ENCODE results near the gene MAML1.

MAML1 gene

DNA sequence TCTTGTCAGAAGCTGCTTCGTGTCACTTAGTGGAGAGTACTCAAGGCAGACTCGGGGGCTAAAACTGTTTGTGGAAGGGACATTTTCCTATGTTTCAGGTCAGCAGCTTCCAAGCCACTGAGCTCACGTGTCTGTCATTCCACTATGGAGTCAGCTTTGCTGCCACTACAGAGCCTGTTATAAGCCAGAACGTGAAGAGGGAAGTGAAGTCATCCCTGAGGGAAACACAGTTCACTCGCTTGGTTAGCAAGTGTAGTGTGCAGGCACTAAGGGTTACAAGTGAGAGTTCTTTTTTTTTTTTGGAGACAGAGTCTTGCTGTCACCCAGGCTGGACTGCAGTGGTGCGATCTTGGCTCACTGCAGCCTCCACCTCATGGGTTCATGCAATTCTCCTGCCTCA, 36.6 kb downstream of the MAML1 start:
- H3K4me1 ChIP-seq (ENCODE audit: control insufficient read depth, insufficient read depth, low read length, poor library complexity, severe bottlenecking), result peaks cover 30% of the 10 kb centered on the region
- H3K4me3 ChIP-seq (ENCODE audit: extremely low read depth, insufficient read depth, low read length, poor library complexity, severe bottlenecking), result no peak overlapping the region
- 96 to 97% methylated on average over 4 to 5 of the region's 6 CpGs for WGBS, 2 experiments (ENCODE audit: insufficient coverage in 2 of 2)
- H3K36me3 ChIP-seq (ENCODE audit: control insufficient read depth, insufficient read depth, low read length), result peaks cover 84% of the 10 kb centered on the region
- H3K27ac ChIP-seq (ENCODE audit: low read depth, low read length, severe bottlenecking), result no peak overlapping the region
- H3K9me3 ChIP-seq (ENCODE audit: control insufficient read depth, low read length), result no peaks in the 10 kb centered on the region

DNA sequence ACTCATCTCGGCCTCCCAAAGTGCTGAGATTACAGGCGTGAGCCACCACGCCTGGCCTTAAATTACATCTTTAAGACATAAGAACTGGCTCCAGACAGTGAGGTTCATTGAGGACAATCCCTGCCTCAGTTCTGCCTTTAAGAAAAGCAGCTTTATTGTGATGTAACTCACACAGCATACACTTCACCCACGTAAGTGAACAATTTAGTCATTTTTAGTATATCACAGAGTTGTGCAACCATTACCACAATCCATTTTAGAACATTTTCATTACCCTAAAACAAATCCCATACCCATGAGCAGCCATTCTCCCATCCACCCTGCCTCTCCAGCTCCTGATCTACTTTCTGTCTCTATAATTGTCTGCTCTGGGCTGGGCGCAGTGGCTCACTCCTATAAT, 37.2 kb downstream of the MAML1 start:
- Histone ChIP-seq H3K36me3 (ENCODE audit: control insufficient read depth, insufficient read depth, low read length) (peaks cover 89% of the 10 kb centered on the region), H3K4me3 (ENCODE audit: extremely low read depth, insufficient read depth, low read length, poor library complexity, severe bottlenecking) (no peak overlapping the region)
- 89 to 95% methylated on average over 5 of the region's 5 CpGs for WGBS, 2 experiments (ENCODE audit: insufficient coverage in 2 of 2)

DNA sequence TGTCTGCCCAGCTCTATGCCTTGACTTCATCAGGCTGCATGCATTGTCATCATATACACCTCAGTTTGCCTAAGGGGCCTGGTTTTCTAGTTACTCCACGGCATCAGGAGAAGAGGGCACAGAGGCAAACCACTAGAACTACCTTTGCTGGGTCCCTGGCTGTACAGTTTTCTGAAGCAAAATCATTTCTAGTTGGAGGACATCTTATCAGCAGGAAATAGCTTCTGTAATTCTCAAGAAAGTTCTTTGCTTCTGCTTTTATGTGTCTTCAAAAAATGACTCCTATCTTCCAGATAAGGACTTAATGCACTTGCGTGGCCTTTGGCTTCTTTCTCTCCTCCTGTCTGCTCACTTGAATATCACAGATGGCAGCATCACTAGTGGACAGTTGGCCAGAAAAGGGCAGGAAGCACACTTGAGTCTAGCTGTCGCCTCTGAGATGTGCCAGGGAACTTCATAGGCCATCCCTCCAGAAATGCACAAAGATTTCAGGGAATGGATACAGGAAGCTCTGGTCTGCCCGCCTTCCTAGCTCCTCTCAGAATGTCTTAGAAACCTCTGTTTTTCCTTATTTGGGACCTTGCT, 38.8 kb downstream of the MAML1 start:
- peaks cover 98% of the 10 kb centered on the region for H3K36me3 ChIP-seq (ENCODE audit: control insufficient read depth, insufficient read depth, low read length)

More for the DNA sequence above, 37.2 kb downstream of the MAML1 start:
- Histone ChIP-seq H3K9me3 (ENCODE audit: control insufficient read depth, low read length) (no peaks in the 10 kb centered on the region), H3K27ac (ENCODE audit: low read depth, low read length, severe bottlenecking) (no peak overlapping the region), H3K4me1 (ENCODE audit: control insufficient read depth, insufficient read depth, low read length, poor library complexity, severe bottlenecking) (peaks cover 27% of the 10 kb centered on the region)

DNA sequence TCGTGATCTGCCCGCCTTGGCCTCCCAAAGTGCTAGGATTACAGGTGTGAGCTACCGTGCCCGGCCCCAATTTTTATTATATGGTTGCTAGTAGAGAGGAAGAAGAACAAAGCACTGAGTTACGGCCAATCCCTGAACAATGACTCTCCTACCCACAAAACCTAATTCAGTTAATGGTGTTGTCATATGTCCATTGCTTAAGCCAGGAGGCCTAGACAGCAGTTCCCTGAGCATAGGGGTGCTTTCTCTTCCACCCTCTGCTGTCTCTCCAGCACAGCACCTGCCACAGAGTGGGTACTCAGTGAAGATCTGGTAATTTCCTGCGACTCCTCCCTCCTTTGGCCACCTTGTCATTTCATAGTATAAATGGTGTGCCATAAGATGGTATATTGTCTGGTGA, 39.7 kb downstream of the MAML1 start:
- WGBS, 2 experiments (ENCODE audit: insufficient coverage in 2 of 2), result 94 to 100% methylated on average over 1 to 2 of the region's 6 CpGs
- H3K4me3 ChIP-seq (ENCODE audit: extremely low read depth, insufficient read depth, low read length, poor library complexity, severe bottlenecking), result no peak overlapping the region
- H3K4me1 ChIP-seq (ENCODE audit: control insufficient read depth, insufficient read depth, low read length, poor library complexity, severe bottlenecking), result peaks cover 2% of the 10 kb centered on the region
- peaks cover 97% of the 10 kb centered on the region for H3K36me3 ChIP-seq (ENCODE audit: control insufficient read depth, insufficient read depth, low read length)
- H3K27ac ChIP-seq (ENCODE audit: low read depth, low read length, severe bottlenecking), result no peak overlapping the region
- no peaks in the 10 kb centered on the region for H3K9me3 ChIP-seq (ENCODE audit: control insufficient read depth, low read length)

More for the DNA sequence above, 38.8 kb downstream of the MAML1 start:
- Histone ChIP-seq H3K4me1 (ENCODE audit: control insufficient read depth, insufficient read depth, low read length, poor library complexity, severe bottlenecking) (peaks cover 11% of the 10 kb centered on the region), H3K4me3 (ENCODE audit: extremely low read depth, insufficient read depth, low read length, poor library complexity, severe bottlenecking) (no peak overlapping the region), H3K27ac (ENCODE audit: low read depth, low read length, severe bottlenecking) (no peak overlapping the region), H3K9me3 (ENCODE audit: control insufficient read depth, low read length) (no peaks in the 10 kb centered on the region)
- 93 to 100% methylated on average over 4 of the region's 4 CpGs for WGBS, 2 experiments (ENCODE audit: insufficient coverage in 2 of 2)

DNA sequence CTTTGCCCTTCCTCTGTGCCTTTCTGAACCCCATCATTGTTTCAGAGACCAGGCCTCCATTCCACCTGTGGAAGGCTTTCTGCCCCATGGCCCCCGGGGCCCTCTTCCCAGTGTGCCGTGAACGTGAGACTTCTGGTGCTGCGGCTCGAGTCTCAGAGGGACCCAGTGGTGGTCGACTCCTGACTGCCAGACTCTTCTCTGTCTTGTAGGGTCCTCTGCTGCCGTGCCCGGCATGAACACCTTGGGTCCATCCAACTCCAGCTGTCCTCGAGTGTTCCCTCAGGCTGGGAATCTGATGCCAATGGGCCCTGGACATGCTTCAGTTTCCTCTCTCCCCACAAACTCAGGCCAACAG, 41.0 kb downstream of the MAML1 start:
- no peak overlapping the region for H3K4me3 ChIP-seq (ENCODE audit: extremely low read depth, insufficient read depth, low read length, poor library complexity, severe bottlenecking)
- H3K27ac ChIP-seq (ENCODE audit: low read depth, low read length, severe bottlenecking), result no peak overlapping the region
- peaks cover 2% of the 10 kb centered on the region for H3K4me1 ChIP-seq (ENCODE audit: control insufficient read depth, insufficient read depth, low read length, poor library complexity, severe bottlenecking)
- H3K36me3 ChIP-seq (ENCODE audit: control insufficient read depth, insufficient read depth, low read length), result peaks cover 97% of the 10 kb centered on the region
- 97 to 98% methylated on average over 9 of the region's 9 CpGs for WGBS, 2 experiments (ENCODE audit: insufficient coverage in 2 of 2)
- H3K9me3 ChIP-seq (ENCODE audit: control insufficient read depth, low read length), result no peaks in the 10 kb centered on the region

DNA sequence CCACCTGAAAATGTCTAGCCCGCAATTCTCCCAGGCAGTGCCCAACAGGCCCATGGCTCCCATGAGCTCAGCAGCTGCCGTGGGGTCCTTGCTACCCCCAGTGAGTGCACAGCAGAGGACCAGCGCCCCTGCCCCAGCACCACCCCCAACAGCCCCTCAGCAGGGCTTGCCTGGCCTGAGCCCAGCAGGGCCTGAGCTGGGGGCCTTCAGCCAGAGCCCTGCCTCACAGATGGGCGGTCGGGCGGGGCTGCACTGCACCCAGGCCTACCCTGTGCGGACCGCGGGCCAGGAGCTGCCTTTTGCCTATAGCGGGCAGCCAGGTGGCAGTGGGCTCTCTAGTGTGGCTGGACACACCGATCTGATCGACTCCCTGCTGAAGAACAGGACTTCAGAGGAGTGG, 41.8 kb downstream of the MAML1 start:
- Histone ChIP-seq H3K4me1 (ENCODE audit: control insufficient read depth, insufficient read depth, low read length, poor library complexity, severe bottlenecking) (peaks cover 2% of the 10 kb centered on the region), H3K36me3 (ENCODE audit: control insufficient read depth, insufficient read depth, low read length) (peaks cover 97% of the 10 kb centered on the region), H3K9me3 (ENCODE audit: control insufficient read depth, low read length) (no peaks in the 10 kb centered on the region), H3K27ac (ENCODE audit: low read depth, low read length, severe bottlenecking) (no peak overlapping the region), H3K4me3 (ENCODE audit: extremely low read depth, insufficient read depth, low read length, poor library complexity, severe bottlenecking) (no peak overlapping the region)
- WGBS, 2 experiments (ENCODE audit: insufficient coverage in 2 of 2), result 94 to 98% methylated on average over 10 to 11 of the region's 12 CpGs

DNA sequence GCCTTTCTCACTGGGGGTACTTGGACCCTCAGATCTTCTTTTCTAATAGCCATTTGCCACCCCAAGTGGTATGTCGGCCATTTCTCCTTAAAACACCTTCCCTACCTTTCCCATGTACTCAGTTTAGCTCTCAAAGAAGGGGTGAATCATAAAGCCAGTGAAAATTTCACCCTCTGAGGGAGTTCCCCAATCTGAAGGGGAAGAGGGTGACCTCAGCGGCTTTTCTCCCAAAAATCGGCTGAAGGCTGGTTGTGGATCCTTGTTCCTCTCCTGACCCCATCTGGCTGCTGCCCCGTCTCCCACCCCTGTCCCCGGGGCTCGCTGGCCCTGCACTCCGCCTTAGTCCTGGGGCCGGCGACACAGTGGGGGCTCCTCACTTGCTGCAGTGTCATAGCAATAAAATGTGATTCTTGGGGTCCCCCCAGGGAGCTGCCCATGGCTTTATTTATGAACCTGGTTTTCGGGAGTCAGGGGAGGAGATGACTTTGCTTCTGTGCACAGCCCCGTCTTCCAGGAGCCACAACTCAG, 43.9 kb downstream of the MAML1 start:
- Histone ChIP-seq H3K4me1 (ENCODE audit: control insufficient read depth, insufficient read depth, low read length, poor library complexity, severe bottlenecking) (peaks cover under 1% of the 10 kb centered on the region), H3K27ac (ENCODE audit: low read depth, low read length, severe bottlenecking) (no peak overlapping the region), H3K9me3 (ENCODE audit: control insufficient read depth, low read length) (no peaks in the 10 kb centered on the region), H3K4me3 (ENCODE audit: extremely low read depth, insufficient read depth, low read length, poor library complexity, severe bottlenecking) (no peak overlapping the region), H3K36me3 (ENCODE audit: control insufficient read depth, insufficient read depth, low read length) (peaks cover 96% of the 10 kb centered on the region)
- 97% methylated on average over 8 to 10 of the region's 11 CpGs for WGBS, 2 experiments (ENCODE audit: insufficient coverage in 2 of 2)

DNA sequence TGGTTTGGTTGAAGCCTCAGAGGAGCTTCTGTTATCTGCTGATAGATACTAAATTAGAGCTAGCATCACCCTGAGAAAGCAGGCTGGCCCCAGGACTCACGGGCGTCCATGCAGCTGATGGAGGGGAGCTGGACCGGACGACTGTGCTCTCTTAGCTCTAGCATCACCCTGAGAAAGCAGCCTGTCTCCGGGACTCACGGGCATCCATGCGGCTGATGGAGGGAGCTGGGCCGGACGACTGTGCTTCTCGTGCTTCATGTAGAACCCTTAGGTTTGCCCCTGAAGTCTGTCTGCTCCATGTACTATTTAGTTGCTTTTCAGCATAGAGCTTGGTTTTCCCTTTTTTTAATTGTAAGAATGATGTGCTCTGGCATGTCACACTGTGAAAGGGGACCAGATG, 44.8 kb downstream of the MAML1 start:
- Histone ChIP-seq H3K27ac (ENCODE audit: low read depth, low read length, severe bottlenecking) (no peak overlapping the region), H3K4me3 (ENCODE audit: extremely low read depth, insufficient read depth, low read length, poor library complexity, severe bottlenecking) (no peak overlapping the region), H3K36me3 (ENCODE audit: control insufficient read depth, insufficient read depth, low read length) (peaks cover 93% of the 10 kb centered on the region), H3K4me1 (ENCODE audit: control insufficient read depth, insufficient read depth, low read length, poor library complexity, severe bottlenecking) (no peaks in the 10 kb centered on the region), H3K9me3 (ENCODE audit: control insufficient read depth, low read length) (no peaks in the 10 kb centered on the region)
- WGBS, 2 experiments (ENCODE audit: insufficient coverage in 2 of 2), result 97% methylated on average over 10 of the region's 10 CpGs

DNA sequence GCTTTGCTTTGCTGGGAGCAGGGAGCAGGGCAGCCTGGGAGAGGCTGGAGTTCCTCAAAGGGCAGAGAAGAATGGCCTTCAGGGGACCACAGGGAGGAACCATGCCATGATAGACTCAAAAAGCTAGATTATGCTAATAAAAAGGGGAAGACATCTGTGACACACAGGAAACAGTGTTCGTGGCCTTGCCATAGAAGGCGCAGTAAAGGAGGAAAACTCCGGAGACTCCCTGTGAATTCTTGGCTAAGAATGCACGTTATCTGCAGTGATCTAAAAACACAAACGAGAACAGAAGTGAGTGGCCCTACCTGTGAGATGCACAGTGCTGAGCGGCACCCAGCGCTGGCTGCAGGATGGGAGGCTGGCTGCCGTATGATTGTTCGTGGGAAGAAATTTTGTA, 45.3 kb downstream of the MAML1 start:
- H3K4me3 ChIP-seq (ENCODE audit: extremely low read depth, insufficient read depth, low read length, poor library complexity, severe bottlenecking), result no peak overlapping the region
- H3K36me3 ChIP-seq (ENCODE audit: control insufficient read depth, insufficient read depth, low read length), result peaks cover 92% of the 10 kb centered on the region
- 94 to 97% methylated on average over 9 of the region's 9 CpGs for WGBS, 2 experiments (ENCODE audit: insufficient coverage in 2 of 2)
- no peaks in the 10 kb centered on the region for H3K4me1 ChIP-seq (ENCODE audit: control insufficient read depth, insufficient read depth, low read length, poor library complexity, severe bottlenecking)
- H3K9me3 ChIP-seq (ENCODE audit: control insufficient read depth, low read length), result no peaks in the 10 kb centered on the region
- H3K27ac ChIP-seq (ENCODE audit: low read depth, low read length, severe bottlenecking), result no peak overlapping the region

DNA sequence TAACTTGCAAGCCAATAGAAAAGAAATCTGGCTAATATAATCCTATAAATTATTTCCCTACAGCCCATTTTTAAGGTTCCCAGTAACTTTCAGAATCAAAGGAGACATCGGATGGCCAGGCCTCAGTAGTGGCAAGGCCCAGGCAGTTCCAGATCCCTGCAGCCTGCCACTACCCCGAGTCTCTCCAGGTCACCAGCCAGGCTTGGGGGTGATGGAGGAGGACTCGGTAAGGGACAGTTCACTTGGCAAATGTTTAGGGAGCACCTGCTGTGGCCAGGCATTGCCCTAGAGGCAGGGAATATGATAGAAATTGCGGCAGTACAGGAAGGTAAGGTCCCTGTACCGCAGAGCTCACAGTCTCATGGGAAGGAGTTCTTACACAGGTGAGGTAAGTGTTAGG, 46.0 kb downstream of the MAML1 start:
- Histone ChIP-seq H3K4me1 (ENCODE audit: control insufficient read depth, insufficient read depth, low read length, poor library complexity, severe bottlenecking) (no peaks in the 10 kb centered on the region), H3K27ac (ENCODE audit: low read depth, low read length, severe bottlenecking) (no peak overlapping the region), H3K9me3 (ENCODE audit: control insufficient read depth, low read length) (no peaks in the 10 kb centered on the region), H3K4me3 (ENCODE audit: extremely low read depth, insufficient read depth, low read length, poor library complexity, severe bottlenecking) (no peak overlapping the region), H3K36me3 (ENCODE audit: control insufficient read depth, insufficient read depth, low read length) (peaks cover 89% of the 10 kb centered on the region)
- 95 to 96% methylated on average over 4 to 5 of the region's 5 CpGs for WGBS, 2 experiments (ENCODE audit: insufficient coverage in 2 of 2)

DNA sequence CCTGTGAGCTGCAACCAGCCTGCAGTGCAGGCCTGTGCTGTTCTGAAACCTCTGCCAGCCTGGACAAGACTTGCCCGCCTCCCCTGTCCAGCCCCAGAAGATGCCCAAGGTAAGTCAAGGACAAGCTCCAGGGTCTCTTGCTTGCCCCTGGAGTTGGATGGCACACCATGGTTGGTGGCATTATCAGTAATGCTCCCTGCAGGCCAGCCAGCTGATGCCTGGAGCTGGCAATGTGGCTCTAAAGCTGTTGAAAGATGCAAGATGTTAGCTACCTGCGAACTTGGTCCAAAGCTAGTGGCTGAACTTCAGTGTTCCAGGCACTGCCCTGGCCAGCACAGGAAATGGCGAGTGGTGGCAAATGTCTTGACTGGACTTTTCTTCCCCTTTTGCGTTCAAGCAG, 47.2 kb downstream of the MAML1 start:
- Histone ChIP-seq H3K4me3 (ENCODE audit: extremely low read depth, insufficient read depth, low read length, poor library complexity, severe bottlenecking) (no peak overlapping the region), H3K4me1 (ENCODE audit: control insufficient read depth, insufficient read depth, low read length, poor library complexity, severe bottlenecking) (no peaks in the 10 kb centered on the region), H3K36me3 (ENCODE audit: control insufficient read depth, insufficient read depth, low read length) (peaks cover 77% of the 10 kb centered on the region), H3K9me3 (ENCODE audit: control insufficient read depth, low read length) (no peaks in the 10 kb centered on the region), H3K27ac (ENCODE audit: low read depth, low read length, severe bottlenecking) (no peak overlapping the region)
- 96 to 98% methylated on average over 4 of the region's 4 CpGs for WGBS, 2 experiments (ENCODE audit: insufficient coverage in 2 of 2)
